Keratinocyte (primary cell): ENCODE data around the gene JOSD2. TPM values are rescaled to one million over a fixed set of nuclear protein-coding genes. Genes with fewer than 3 reads are reported as not detected.
A peak's percentile ranks its signal among the peaks of the same experiment; 100 is the strongest.

ENCODE experiments used
- DNase-seq: peaks from one replicate; pipeline ENCODE4 v3.0.0-alpha.2; 2011; ENCODE audit warnings: low read depth, missing footprints, low spot score
- FAIRE-seq: peaks from 2 replicates; lab custom pipeline; 2011; peaks lifted over from hg19 to GRCh38; lab: Jason Lieb, UNC
- H2AFZ ChIP-seq: 2 replicates; pipeline ENCODE4 v1.6.0; 2012; ENCODE audit warnings: low read length, control low read depth, inconsistent platforms; ENCODE audit not compliant: control insufficient read depth
- H3K27ac ChIP-seq: 2 replicates; pipeline ENCODE4 v1.5.1; 2011; ENCODE audit warnings: low read length; ENCODE audit not compliant: control insufficient read depth, insufficient read depth
- H3K27me3 ChIP-seq: 3 replicates; pipeline ENCODE4 v1.6.0; 2011; ENCODE audit warnings: low read length; ENCODE audit not compliant: control insufficient read depth, insufficient read depth; ENCODE audit errors: extremely low read depth
- H3K36me3 ChIP-seq, 2 experiments: 2 replicates in 1 of 2; 3 replicates in 1 of 2; pipeline ENCODE4 v1.5.1; 2011; ENCODE audit warnings: low read length in 2 of 2, mild to moderate bottlenecking in 1 of 2; ENCODE audit not compliant: control insufficient read depth in 2 of 2, insufficient read depth in 2 of 2; ENCODE audit errors: extremely low read depth in 1 of 2
- H3K4me1 ChIP-seq: 3 replicates; pipeline ENCODE4 v1.5.1; 2011; ENCODE audit warnings: low read length; ENCODE audit not compliant: control insufficient read depth, insufficient read depth; ENCODE audit errors: extremely low read depth
- H3K4me2 ChIP-seq: 3 replicates; pipeline ENCODE4 v1.6.0; 2011; ENCODE audit warnings: low read depth, low read length; ENCODE audit not compliant: control insufficient read depth, insufficient read depth; ENCODE audit errors: extremely low read depth
- H3K4me3 ChIP-seq, 3 experiments: fragments of 200-600 bp in 1 of 3; sonication (generic) in 1 of 3; 2 replicates in 2 of 3; 3 replicates in 1 of 3; pipeline ENCODE4 v1.5.1; 2011 to 2016; ENCODE audit warnings: low read length in 3 of 3, mild to moderate bottlenecking in 3 of 3, control low read depth in 2 of 3, inconsistent platforms in 1 of 3, low read depth in 1 of 3, mixed read lengths in 1 of 3, mixed run types in 1 of 3, moderate library complexity in 1 of 3; ENCODE audit not compliant: control insufficient read depth in 2 of 3, insufficient read depth in 2 of 3; ENCODE audit errors: extremely low read depth in 1 of 3
- H3K79me2 ChIP-seq: 2 replicates; pipeline ENCODE4 v1.6.0; 2012; ENCODE audit warnings: low read length; ENCODE audit not compliant: control insufficient read depth, insufficient read depth
- H3K9ac ChIP-seq: 3 replicates; pipeline ENCODE4 v1.6.0; 2011; ENCODE audit warnings: low read length; ENCODE audit not compliant: control insufficient read depth, insufficient read depth; ENCODE audit errors: extremely low read depth
- H3K9me1 ChIP-seq: 3 replicates; pipeline ENCODE4 v1.6.0; 2011; ENCODE audit warnings: low read length; ENCODE audit not compliant: control insufficient read depth, insufficient read depth; ENCODE audit errors: extremely low read depth
- H3K9me3 ChIP-seq: 2 replicates; pipeline ENCODE4 v1.5.1; 2012; ENCODE audit warnings: low read depth, low read length; ENCODE audit not compliant: control insufficient read depth
- H4K20me1 ChIP-seq: 3 replicates; pipeline ENCODE4 v1.6.0; 2011; ENCODE audit warnings: low read length; ENCODE audit not compliant: control insufficient read depth, insufficient read depth; ENCODE audit errors: extremely low read depth
- CTCF ChIP-seq, 3 experiments: IDR thresholded peaks in 1 of 3; conservative IDR thresholded peaks in 1 of 3; optimal IDR thresholded peaks in 1 of 3; 2 replicates in 2 of 3; 3 replicates in 1 of 3; pipeline versions ENCODE3 to v1.5.1; 2011; ENCODE audit warnings: low read length in 3 of 3, mild to moderate bottlenecking in 3 of 3, moderate library complexity in 2 of 3, control low read depth in 1 of 3, inconsistent platforms in 1 of 3; ENCODE audit not compliant: insufficient read depth in 2 of 3; ENCODE audit errors: extremely low read depth in 1 of 3
- EZH2 ChIP-seq: IDR thresholded peaks from one replicate; pipeline ENCODE4 v1.6.1; 2012; ENCODE audit warnings: inconsistent platforms, mild to moderate bottlenecking, low read length, moderate library complexity
- dilution Hi-C: fragments of 300-500 bp; cut with MboI; formaldehyde crosslinking; loops from one replicate; pipeline ENCODE4 v1.7.0; 2020; ENCODE audit warnings: low sequenced_read_pairs; ENCODE audit not compliant: extremely low pct_ligation_motif_present
- polyA plus RNA-seq, 5 experiments: library from polyadenylated mRNA; depleted of rRNA in 3 of 5; stranded (reverse) in 3 of 5; stranded (forward) in 1 of 5; unstranded in 1 of 5; fragments of >200 nt; gene quantifications; 1 replicate in 1 of 5; 2 replicates in 3 of 5; 3 replicates in 1 of 5; pipeline versions ENCODE4 v1.2.1 to v1.2.3, GENCODE V29; 2011 to 2012; ENCODE audit warnings: missing spikeins in 2 of 5, low read depth in 1 of 5, low replicate concordance in 1 of 5

Gene JOSD2
- polyA plus RNA-seq, 1 donor (not counting 4 experiments of a cell fraction or from before 2014, with no cell fraction given) = 18.7 TPM

GRCh38 chr19:50552540-50552939 lies 41.5 kb upstream of the JOSD2 start:
- DNase-seq (no peak), FAIRE-seq (no peak)
- Histone ChIP-seq H3K27me3 (peaks cover 57% of the 10 kb centered on the region), H3K27ac (no peak overlapping the region), H3K9ac (no peak overlapping the region), H4K20me1 (no peaks in the 10 kb centered on the region), H2AFZ (no peak overlapping the region), H3K36me3 (no peaks in the 10 kb centered on the region), H3K4me3 (no peak overlapping the region), H3K4me1 (no peaks in the 10 kb centered on the region), H3K4me2 (no peak overlapping the region), H3K9me3 (no peaks in the 10 kb centered on the region), H3K79me2 (no peaks in the 10 kb centered on the region), H3K9me1 (no peaks in the 10 kb centered on the region)
- TF ChIP-seq EZH2 (no peak), CTCF (optimal IDR thresholded peaks at IDR 0.05 in 1 of 3, IDR thresholded peaks at IDR 0.05 in 1 of 3, conservative IDR thresholded peaks at IDR 0.05 in 1 of 3; ENCODE audit: extremely low read depth in 1 of 3, insufficient read depth in 2 of 3, low read length in 3 of 3) (no peak)
- dilution Hi-C loops = no loop called here

- Histone ChIP-seq H3K4me1 (no peaks in the 10 kb centered on the region), H4K20me1 (no peaks in the 10 kb centered on the region), H3K9ac (no peak overlapping the region), H2AFZ (no peak overlapping the region), H3K36me3 (no peaks in the 10 kb centered on the region), H3K79me2 (no peaks in the 10 kb centered on the region), H3K9me1 (no peaks in the 10 kb centered on the region), H3K27me3 (peaks cover 51% of the 10 kb centered on the region), H3K4me2 (no peak overlapping the region), H3K9me3 (no peaks in the 10 kb centered on the region), H3K4me3 (no peak overlapping the region), H3K27ac (no peak overlapping the region)
- dilution Hi-C loops = no loop called here
- peak; percentile 63 for TF ChIP-seq EZH2
- TF ChIP-seq CTCF (optimal IDR thresholded peaks at IDR 0.05 in 1 of 3, IDR thresholded peaks at IDR 0.05 in 1 of 3, conservative IDR thresholded peaks at IDR 0.05 in 1 of 3; ENCODE audit: extremely low read depth in 1 of 3, insufficient read depth in 2 of 3, low read length in 3 of 3) = no peak
- DNase-seq (no peak), FAIRE-seq (no peak)
Observed at GRCh38 chr19:50551715-50552187, 40.8 kb upstream of the JOSD2 start.
